Sigmoid colon (tissue), 4 donors: ENCODE results near the gene TMEM126A.

Experiments
- POLR2AphosphoS5 ChIP-seq, 4 donors: sonication (generic); formaldehyde crosslinking; IDR thresholded peaks; one replicate each; pipeline ENCODE4 v1.6.1; 2017; ENCODE audit warnings: antibody characterized with exemption in 4 of 4
- TF ChIP-seq, protein P1 (sequence below), 4 experiments: fragments of 450-650 bp in 3 of 4; fragments of 200-600 bp in 1 of 4; IDR thresholded peaks; one replicate each; pipeline ENCODE4 v1.5.1; 2016 to 2019; ENCODE audit warnings: antibody characterized with exemption in 4 of 4, mild to moderate bottlenecking in 3 of 4, moderate library complexity in 2 of 4

GRCh38 chr11:85685125-85685819 is 37.5 kb downstream of the TMEM126A start:
- peak in 2 of 4 donors; percentile 53 to 62 for TF ChIP-seq POLR2AphosphoS5 (IDR thresholded peaks at IDR 0.05)
- TF ChIP-seq, protein P1, sequence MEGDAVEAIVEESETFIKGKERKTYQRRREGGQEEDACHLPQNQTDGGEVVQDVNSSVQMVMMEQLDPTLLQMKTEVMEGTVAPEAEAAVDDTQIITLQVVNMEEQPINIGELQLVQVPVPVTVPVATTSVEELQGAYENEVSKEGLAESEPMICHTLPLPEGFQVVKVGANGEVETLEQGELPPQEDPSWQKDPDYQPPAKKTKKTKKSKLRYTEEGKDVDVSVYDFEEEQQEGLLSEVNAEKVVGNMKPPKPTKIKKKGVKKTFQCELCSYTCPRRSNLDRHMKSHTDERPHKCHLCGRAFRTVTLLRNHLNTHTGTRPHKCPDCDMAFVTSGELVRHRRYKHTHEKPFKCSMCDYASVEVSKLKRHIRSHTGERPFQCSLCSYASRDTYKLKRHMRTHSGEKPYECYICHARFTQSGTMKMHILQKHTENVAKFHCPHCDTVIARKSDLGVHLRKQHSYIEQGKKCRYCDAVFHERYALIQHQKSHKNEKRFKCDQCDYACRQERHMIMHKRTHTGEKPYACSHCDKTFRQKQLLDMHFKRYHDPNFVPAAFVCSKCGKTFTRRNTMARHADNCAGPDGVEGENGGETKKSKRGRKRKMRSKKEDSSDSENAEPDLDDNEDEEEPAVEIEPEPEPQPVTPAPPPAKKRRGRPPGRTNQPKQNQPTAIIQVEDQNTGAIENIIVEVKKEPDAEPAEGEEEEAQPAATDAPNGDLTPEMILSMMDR (IDR thresholded peaks at IDR 0.05) = no peak
